OCI-LY3 (cell line): ENCODE results near the gene KRT26.

Experiments
- CTCF ChIP-seq: fragments of 200-600, 300-600 bp; sonication (generic); IDR thresholded peaks from 2 replicates; pipeline ENCODE4 v1.5.1; 2014; ENCODE audit warnings: antibody characterized with exemption, low read length, low read depth
- EZH2phosphoT487 ChIP-seq: fragments of 200-600 bp; shearing (Covaris generic); IDR thresholded peaks from 2 replicates; pipeline ENCODE4 v1.6.1; 2018; ENCODE audit warnings: antibody characterized with exemption, mixed run types, low read depth

GRCh38 chr17:40750391-40750790 lies 21.6 kb downstream of the KRT26 start:
- TF ChIP-seq CTCF = no peak
- TF ChIP-seq EZH2phosphoT487 = no peak
